Measurements from ENCODE around the gene MRNIP. TPM values are rescaled to one million over a fixed set of nuclear protein-coding genes. Genes with fewer than 3 reads are reported as not detected.
"Not testable (repeated sequence)": the region's sequence is repeated elsewhere in the genome, so short reads cannot be mapped to it uniquely, and the experiment has no call there.

Gene MRNIP
- total and polyA plus RNA-seq, 4 donors, result 22.9 to 103 (median 35.4) TPM

DNA sequence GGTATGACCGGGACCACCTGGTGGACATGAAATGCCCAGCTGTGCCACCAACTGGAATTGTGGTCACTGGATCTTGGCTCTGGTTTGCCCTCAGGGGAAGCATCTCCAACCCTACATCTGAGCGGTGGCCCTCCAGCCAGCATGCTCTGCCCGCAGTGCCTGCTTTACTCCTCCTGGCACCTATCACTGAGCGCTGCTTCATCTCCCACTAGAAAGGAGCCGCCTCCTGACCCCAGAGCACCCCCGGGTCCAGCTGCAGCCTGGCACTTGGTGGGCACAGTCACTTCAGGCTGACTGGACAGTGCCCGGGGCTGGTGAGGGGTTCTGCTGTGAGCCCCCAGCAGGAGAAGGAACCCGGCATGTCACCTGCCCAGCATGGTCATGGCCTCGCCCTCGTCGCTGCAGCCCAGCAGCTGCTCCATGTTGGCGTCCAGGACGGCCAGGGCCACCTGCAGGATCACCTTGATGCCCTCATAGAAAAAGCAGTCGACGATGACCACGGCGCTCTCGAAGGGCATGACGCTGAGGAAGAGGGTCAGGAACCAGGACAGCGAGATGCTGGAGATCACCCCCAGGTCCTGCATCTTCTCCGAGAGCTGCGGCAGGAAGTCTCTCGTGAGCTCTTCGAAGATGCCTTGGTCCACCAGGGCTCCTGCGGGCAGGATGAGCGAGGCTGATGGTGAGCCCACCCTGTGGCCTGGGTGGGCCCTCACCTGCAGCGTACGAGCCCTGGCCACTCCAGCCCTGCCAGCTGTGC is 16.1 kb upstream of the MRNIP start:
- intact Hi-C loops (cut with DNase I), result no loop called here
- H3K27me3 ChIP-seq (ENCODE audit: control insufficient read depth in 1 of 2, insufficient read depth in 2 of 2, low read length in 1 of 2), result no peaks in the 10 kb centered on the region
- WGBS, 2 donors, result 94 to 95% methylated on average over 28 of the region's 28 CpGs
- no peak overlapping the region for H3K27ac ChIP-seq (ENCODE audit: low read depth in 1 of 2, low read length in 2 of 2)
- no peak overlapping the region for H3K4me3 ChIP-seq (ENCODE audit: low read length in 2 of 2)
- no peak for ATAC-seq (ENCODE audit: low FRiP score)
- peaks cover 0 to 3% of the 10 kb centered on the region in 2 donors for H3K36me3 ChIP-seq (ENCODE audit: control insufficient read depth in 1 of 2, insufficient read depth in 2 of 2, low read length in 1 of 2)
- H3K4me1 ChIP-seq (ENCODE audit: control insufficient read depth in 1 of 2, insufficient read depth in 2 of 2, low read length in 2 of 2), result no peaks in the 10 kb centered on the region
- DNase-seq, result no peak
- H3K9me3 ChIP-seq (ENCODE audit: control insufficient read depth, low read length), result no peaks in the 10 kb centered on the region

DNA sequence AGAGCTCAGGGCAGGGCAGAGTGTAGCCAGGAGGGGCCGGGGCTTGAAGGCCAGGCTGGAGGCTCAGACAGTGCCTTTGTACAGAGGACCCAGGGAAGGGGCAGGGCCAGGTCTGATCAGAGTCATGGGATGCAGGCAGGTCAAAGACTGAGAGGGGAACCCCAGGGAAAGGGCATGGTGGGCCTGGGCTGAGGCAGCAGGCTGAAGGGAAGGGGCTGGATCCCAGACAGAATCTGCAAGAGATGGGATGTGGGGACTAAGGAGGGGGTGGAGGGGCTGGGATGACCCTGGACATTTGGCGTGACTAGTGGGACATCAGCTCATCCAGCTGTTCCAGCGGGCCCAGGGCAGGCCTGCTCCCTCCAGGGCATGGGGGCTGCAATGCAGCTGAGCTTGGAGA is 15.5 kb upstream of the MRNIP start:
- DNase-seq, result no peak
- intact Hi-C loops (cut with DNase I), result no loop called here
- ATAC-seq (ENCODE audit: low FRiP score), result no peak
- peaks cover 0 to 3% of the 10 kb centered on the region in 2 donors for H3K36me3 ChIP-seq (ENCODE audit: control insufficient read depth in 1 of 2, insufficient read depth in 2 of 2, low read length in 1 of 2)
- H3K4me1 ChIP-seq (ENCODE audit: control insufficient read depth in 1 of 2, insufficient read depth in 2 of 2, low read length in 2 of 2), result no peaks in the 10 kb centered on the region
- H3K27ac ChIP-seq (ENCODE audit: low read depth in 1 of 2, low read length in 2 of 2), result no peak overlapping the region
- H3K4me3 ChIP-seq (ENCODE audit: low read length in 2 of 2), result no peak overlapping the region
- no peaks in the 10 kb centered on the region for H3K9me3 ChIP-seq (ENCODE audit: control insufficient read depth, low read length)
- 90 to 97% methylated on average over 3 of the region's 3 CpGs for WGBS, 2 donors
- H3K27me3 ChIP-seq (ENCODE audit: control insufficient read depth in 1 of 2, insufficient read depth in 2 of 2, low read length in 1 of 2), result no peaks in the 10 kb centered on the region

DNA sequence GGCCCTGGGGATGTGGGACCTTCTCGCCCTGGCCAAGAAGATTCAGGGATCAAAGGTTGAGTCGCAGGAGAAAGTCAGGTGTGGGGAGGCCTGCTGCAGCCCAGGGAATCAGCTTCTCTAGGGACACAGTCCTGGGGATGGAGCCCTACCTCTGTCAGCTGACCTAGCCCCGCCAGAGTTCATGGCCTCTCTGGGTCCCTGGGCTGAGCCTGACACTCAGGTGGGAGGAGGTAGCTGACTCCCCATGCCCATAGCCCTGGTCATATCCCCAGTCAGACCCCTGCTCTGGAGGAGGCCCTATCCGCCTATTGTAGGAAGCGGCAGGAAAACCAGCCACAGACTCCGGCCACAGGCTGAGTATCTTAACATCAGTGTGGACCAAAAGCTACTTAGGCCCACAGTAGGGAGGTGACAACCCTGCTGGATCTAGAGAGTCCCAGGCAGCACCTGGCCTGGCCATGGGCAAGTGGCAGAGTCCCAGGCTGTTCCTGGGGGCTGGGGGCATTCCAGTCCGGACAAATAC is 15.0 kb upstream of the MRNIP start:
- Histone ChIP-seq H3K4me1 (ENCODE audit: control insufficient read depth in 1 of 2, insufficient read depth in 2 of 2, low read length in 2 of 2) (no peaks in the 10 kb centered on the region), H3K9me3 (ENCODE audit: control insufficient read depth, low read length) (no peaks in the 10 kb centered on the region), H3K4me3 (ENCODE audit: low read length in 2 of 2) (no peak overlapping the region), H3K27ac (ENCODE audit: low read depth in 1 of 2, low read length in 2 of 2) (no peak overlapping the region), H3K27me3 (ENCODE audit: control insufficient read depth in 1 of 2, insufficient read depth in 2 of 2, low read length in 1 of 2) (no peaks in the 10 kb centered on the region), H3K36me3 (ENCODE audit: control insufficient read depth in 1 of 2, insufficient read depth in 2 of 2, low read length in 1 of 2) (peaks cover 0 to 3% of the 10 kb centered on the region in 2 donors)
- intact Hi-C loops (cut with DNase I), result no loop called here
- 96 to 100% methylated on average over 7 of the region's 7 CpGs for whole genome bisulfite sequencing, 2 donors
- no peak for ATAC-seq (ENCODE audit: low FRiP score)
- no peak for DNase-seq

DNA sequence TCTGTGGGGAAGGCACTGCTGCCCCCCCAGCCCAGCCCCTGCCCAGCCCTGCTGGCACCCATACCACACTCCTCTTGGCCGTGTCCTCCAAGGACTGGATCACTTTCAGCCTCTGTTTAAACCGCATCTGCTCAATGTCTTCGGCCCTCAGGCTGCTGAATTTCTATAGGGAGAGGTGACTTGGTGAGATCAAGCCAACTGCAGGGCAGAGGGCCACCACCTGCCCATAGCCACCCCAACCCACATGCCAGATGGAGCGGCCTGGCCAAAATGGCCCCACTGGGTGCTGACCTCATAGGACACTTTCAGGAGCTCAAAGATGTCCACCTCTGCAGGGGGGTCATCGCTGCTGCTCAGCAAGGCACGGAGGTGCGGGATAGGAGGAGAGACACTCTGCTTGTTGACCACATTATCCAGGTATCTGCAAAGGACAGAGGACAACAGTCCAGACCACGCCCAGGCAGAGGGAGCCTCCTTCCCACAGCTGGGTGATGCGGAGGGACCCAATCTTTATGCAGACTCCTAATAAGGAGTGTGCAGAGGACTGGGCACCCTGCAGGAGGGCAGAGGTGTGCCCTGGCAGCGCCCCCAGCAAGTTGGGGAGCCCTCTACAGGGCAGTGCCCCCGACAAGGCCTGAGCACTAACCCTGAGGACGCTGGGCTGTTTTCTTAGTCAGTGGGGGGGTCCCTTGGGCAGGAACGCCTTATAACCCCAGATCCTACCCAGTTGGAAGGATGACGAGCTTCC is 14.4 kb upstream of the MRNIP start:
- DNase-seq (peak in 1 of 2 donors; percentile 36), ATAC-seq (ENCODE audit: low FRiP score) (no peak)
- intact Hi-C loops (cut with DNase I), result no loop called here
- no peak overlapping the region for H3K27ac ChIP-seq (ENCODE audit: low read depth in 1 of 2, low read length in 2 of 2)
- H3K27me3 ChIP-seq (ENCODE audit: control insufficient read depth in 1 of 2, insufficient read depth in 2 of 2, low read length in 1 of 2), result no peaks in the 10 kb centered on the region
- no peaks in the 10 kb centered on the region for H3K9me3 ChIP-seq (ENCODE audit: control insufficient read depth, low read length)
- 90 to 92% methylated on average over 14 of the region's 14 CpGs for WGBS, 2 donors
- peaks cover 0 to 3% of the 10 kb centered on the region in 2 donors for H3K36me3 ChIP-seq (ENCODE audit: control insufficient read depth in 1 of 2, insufficient read depth in 2 of 2, low read length in 1 of 2)
- H3K4me3 ChIP-seq (ENCODE audit: low read length in 2 of 2), result no peak overlapping the region
- no peaks in the 10 kb centered on the region for H3K4me1 ChIP-seq (ENCODE audit: control insufficient read depth in 1 of 2, insufficient read depth in 2 of 2, low read length in 2 of 2)

DNA sequence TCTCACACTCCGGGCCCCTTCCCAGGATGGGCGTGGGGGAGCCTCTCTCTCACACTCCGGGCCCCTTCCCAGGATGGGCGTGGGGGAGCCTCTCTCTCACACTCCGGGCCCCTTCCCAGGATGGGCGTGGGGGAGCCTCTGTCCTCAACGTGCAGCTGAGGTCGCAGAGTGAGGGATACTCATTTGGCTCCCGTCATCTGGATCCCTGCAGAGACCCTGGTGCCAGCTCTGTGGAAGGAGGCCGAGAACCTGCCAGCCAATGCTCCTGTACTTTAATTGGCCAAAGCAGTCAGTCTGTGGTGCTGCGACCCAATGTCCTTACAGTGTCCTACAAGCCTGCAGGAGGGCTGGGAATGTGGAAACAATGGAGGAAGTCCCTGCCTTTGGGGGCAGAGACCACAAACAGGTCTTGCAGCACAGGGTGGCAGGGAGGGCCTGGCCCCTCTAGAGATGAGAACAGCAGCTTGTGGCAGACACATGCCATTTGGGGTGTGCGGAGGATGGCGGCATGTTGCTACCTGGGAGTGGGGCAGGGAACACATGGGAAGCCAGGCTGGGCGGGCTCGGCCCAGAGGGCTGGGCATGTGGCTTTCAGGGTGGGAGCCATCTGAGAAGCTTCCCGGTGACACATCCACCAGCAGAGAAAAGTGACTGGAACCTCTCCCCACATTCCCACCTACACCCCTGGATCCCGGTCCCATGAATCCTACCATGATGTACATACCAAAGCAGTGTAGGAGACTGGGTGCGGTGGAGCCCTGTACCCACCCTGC is 13.6 kb upstream of the MRNIP start:
- Histone ChIP-seq H3K9me3 (ENCODE audit: control insufficient read depth, low read length) (no peaks in the 10 kb centered on the region), H3K4me1 (ENCODE audit: control insufficient read depth in 1 of 2, insufficient read depth in 2 of 2, low read length in 2 of 2) (no peaks in the 10 kb centered on the region), H3K27me3 (ENCODE audit: control insufficient read depth in 1 of 2, insufficient read depth in 2 of 2, low read length in 1 of 2) (no peaks in the 10 kb centered on the region), H3K27ac (ENCODE audit: low read depth in 1 of 2, low read length in 2 of 2) (no peak overlapping the region), H3K36me3 (ENCODE audit: control insufficient read depth in 1 of 2, insufficient read depth in 2 of 2, low read length in 1 of 2) (peaks cover 0 to 3% of the 10 kb centered on the region in 2 donors), H3K4me3 (ENCODE audit: low read length in 2 of 2) (no peak overlapping the region)
- no peak for DNase-seq
- intact Hi-C loops (cut with DNase I), result no loop called here
- WGBS, 2 donors, result 93 to 94% methylated on average over 13 to 16 of the region's 18 CpGs
- no peak for ATAC-seq (ENCODE audit: low FRiP score)

DNA sequence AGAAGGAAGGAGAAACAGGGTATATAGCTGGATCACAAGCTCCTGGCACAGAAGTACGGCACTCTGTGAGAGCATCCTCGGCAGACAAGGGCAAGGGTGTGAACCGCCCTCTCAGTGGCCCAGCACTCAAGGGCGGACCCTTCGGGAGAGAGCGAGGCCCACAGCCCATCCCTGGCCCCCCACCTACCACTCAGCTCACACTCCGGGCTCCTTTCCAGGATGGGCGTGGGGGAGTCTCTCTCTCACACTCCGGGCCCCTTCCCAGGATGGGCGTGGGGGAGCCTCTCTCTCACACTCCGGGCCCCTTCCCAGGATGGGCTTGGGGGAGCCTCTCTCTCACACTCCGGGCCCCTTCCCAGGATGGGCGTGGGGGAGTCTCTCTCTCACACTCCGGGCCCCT is 12.9 kb upstream of the MRNIP start:
- DNase-seq; intact Hi-C loops (cut with DNase I); ATAC-seq (ENCODE audit: low FRiP score); H3K4me3 ChIP-seq (ENCODE audit: low read length in 2 of 2); H3K9me3 ChIP-seq (ENCODE audit: control insufficient read depth, low read length); H3K27me3 ChIP-seq (ENCODE audit: control insufficient read depth in 1 of 2, insufficient read depth in 2 of 2, low read length in 1 of 2); H3K27ac ChIP-seq (ENCODE audit: low read depth in 1 of 2, low read length in 2 of 2); H3K36me3 ChIP-seq (ENCODE audit: control insufficient read depth in 1 of 2, insufficient read depth in 2 of 2, low read length in 1 of 2); H3K4me1 ChIP-seq (ENCODE audit: control insufficient read depth in 1 of 2, insufficient read depth in 2 of 2, low read length in 2 of 2): not testable (repeated sequence)
- 96% methylated on average over 14 of the region's 14 CpGs for WGBS, 2 donors

DNA sequence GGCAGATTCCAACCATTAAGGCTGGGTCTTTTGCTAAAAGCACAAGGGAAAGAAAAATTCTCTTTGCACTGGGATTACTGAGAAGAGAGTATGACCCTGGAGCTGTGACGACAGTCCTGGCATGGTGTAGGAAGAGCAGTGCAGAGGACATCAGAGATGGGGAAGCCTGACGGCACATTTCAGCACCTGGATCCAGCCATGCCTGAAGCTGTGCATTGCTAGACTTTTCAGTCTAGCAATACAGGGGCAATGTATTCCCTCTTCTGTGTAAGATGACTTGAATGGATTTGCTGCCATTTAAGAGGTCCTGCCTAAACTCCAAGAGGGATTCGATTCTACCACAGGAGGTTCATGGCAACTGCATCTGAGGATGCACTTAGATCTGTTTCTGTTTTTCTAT is 12.3 kb upstream of the MRNIP start:
- Histone ChIP-seq H3K36me3 (ENCODE audit: control insufficient read depth in 1 of 2, insufficient read depth in 2 of 2, low read length in 1 of 2) (peaks cover 0 to 3% of the 10 kb centered on the region in 2 donors), H3K4me1 (ENCODE audit: control insufficient read depth in 1 of 2, insufficient read depth in 2 of 2, low read length in 2 of 2) (no peaks in the 10 kb centered on the region), H3K4me3 (ENCODE audit: low read length in 2 of 2) (no peak overlapping the region), H3K9me3 (ENCODE audit: control insufficient read depth, low read length) (no peaks in the 10 kb centered on the region), H3K27ac (ENCODE audit: low read depth in 1 of 2, low read length in 2 of 2) (no peak overlapping the region), H3K27me3 (ENCODE audit: control insufficient read depth in 1 of 2, insufficient read depth in 2 of 2, low read length in 1 of 2) (no peaks in the 10 kb centered on the region)
- ATAC-seq (ENCODE audit: low FRiP score), result no peak
- 98 to 99% methylated on average over 3 of the region's 3 CpGs for WGBS, 2 donors
- intact Hi-C loops (cut with DNase I), result no loop called here
- no peak for DNase-seq

DNA sequence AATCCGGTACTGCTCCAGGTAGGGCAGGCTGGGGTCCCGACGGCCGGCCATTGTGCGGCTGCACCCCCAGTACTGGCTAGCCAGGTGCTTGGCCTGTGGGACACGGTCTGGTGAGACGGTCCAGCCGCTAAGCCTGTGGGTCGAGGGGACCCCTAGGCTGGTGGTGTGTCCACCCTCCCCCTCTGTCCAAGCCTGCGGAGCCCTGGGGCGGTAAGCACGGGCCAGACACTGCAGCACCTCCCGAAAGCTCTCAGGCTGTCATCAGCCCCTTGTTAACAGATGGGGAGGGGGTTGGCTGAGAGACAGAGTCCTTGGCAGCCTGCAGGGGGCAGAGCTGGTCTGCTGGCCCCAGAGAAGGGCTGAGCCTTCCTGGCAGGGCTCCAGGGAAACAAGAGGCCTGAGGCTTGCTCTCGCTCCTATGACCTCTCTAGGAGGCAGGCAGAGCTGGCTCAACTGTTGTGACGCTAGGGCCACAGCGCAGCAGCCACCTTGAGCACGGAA is 11.8 kb upstream of the MRNIP start:
- DNase-seq (peak; percentile 70 to 80), ATAC-seq (ENCODE audit: low FRiP score) (no peak)
- H3K4me1 ChIP-seq (ENCODE audit: control insufficient read depth in 1 of 2, insufficient read depth in 2 of 2, low read length in 2 of 2), result no peaks in the 10 kb centered on the region
- no peak overlapping the region for H3K27ac ChIP-seq (ENCODE audit: low read depth in 1 of 2, low read length in 2 of 2)
- H3K4me3 ChIP-seq (ENCODE audit: low read length in 2 of 2), result no peak overlapping the region
- intact Hi-C loops (cut with DNase I), result no loop called here
- no peaks in the 10 kb centered on the region for H3K27me3 ChIP-seq (ENCODE audit: control insufficient read depth in 1 of 2, insufficient read depth in 2 of 2, low read length in 1 of 2)
- no peaks in the 10 kb centered on the region for H3K9me3 ChIP-seq (ENCODE audit: control insufficient read depth, low read length)
- 77 to 82% methylated on average over 16 to 17 of the region's 17 CpGs for WGBS, 2 donors
- peaks cover 0 to 3% of the 10 kb centered on the region in 2 donors for H3K36me3 ChIP-seq (ENCODE audit: control insufficient read depth in 1 of 2, insufficient read depth in 2 of 2, low read length in 1 of 2)
